Measurements from ENCODE around the gene REPIN1. TPM values are rescaled to one million over a fixed set of nuclear protein-coding genes. Genes with fewer than 3 reads are reported as not detected.

REPIN1 gene
- total RNA-seq, 1 experiment from 2014 or later, result 106 TPM

GRCh38 chr7:150415161-150416153, 46.8 kb downstream of the REPIN1 start:
- no peaks in the 10 kb centered on the region for H3K4me1 ChIP-seq (ENCODE audit: insufficient read depth, low read length)
- no peak overlapping the region for H3K4ac ChIP-seq (ENCODE audit: low read depth, low read length)
- no peaks in the 10 kb centered on the region for H3K79me2 ChIP-seq (ENCODE audit: insufficient read depth, low read length)
- no peak overlapping the region for H4K5ac ChIP-seq (ENCODE audit: insufficient read length, low read depth, low read length)
- no peaks in the 10 kb centered on the region for H3K79me1 ChIP-seq (ENCODE audit: insufficient read depth, low read depth, low read length, poor library complexity, severe bottlenecking)
- H4K20me1 ChIP-seq (ENCODE audit: control insufficient read depth, insufficient read depth, insufficient read length), result no peaks in the 10 kb centered on the region
- Mint-ChIP-seq H3K9me3 (no peaks in the 10 kb centered on the region; a peak in 2 of 5 replicates), H3K36me3 (ENCODE audit: insufficient read depth in 1 of 3, low read depth in 3 of 3) (peaks cover 2 to 21% (median 20%) of the 10 kb centered on the region in 3 experiments; a peak in 6 of 7 replicates), H3K4me1 (peaks cover 13 to 27% of the 10 kb centered on the region in 2 experiments), H3K4me3 (no peak overlapping the region), H3K27ac (no peak overlapping the region), H3K27me3 (ENCODE audit: low read depth) (peaks cover 4% of the 10 kb centered on the region)
- no peak overlapping the region for H3K23ac ChIP-seq (ENCODE audit: insufficient read length, low read depth, low read length)
- no peak overlapping the region for H3K27ac ChIP-seq (ENCODE audit: insufficient read length, low read depth, low read length)
- H2BK20ac ChIP-seq (ENCODE audit: low read depth, low read length, poor library complexity, severe bottlenecking), result no peak overlapping the region
- H3K23me2 ChIP-seq (ENCODE audit: insufficient read length, low read depth, low read length, poor library complexity, severe bottlenecking), result no peaks in the 10 kb centered on the region
- no peak overlapping the region for H2BK12ac ChIP-seq (ENCODE audit: insufficient read length, low read depth, low read length)
- no peak overlapping the region for H2BK15ac ChIP-seq (ENCODE audit: low read depth, low read length)
- no peak overlapping the region for H3K18ac ChIP-seq (ENCODE audit: insufficient read length, low read depth, low read length)
- no peak overlapping the region for H2BK120ac ChIP-seq (ENCODE audit: low read depth, low read length, poor library complexity, severe bottlenecking)
- no peak overlapping the region for H2BK5ac ChIP-seq (ENCODE audit: insufficient read length, low read length)
- H4K91ac ChIP-seq (ENCODE audit: insufficient read length, low read depth, low read length), result no peak overlapping the region
- H3K4me2 ChIP-seq (ENCODE audit: insufficient read depth, insufficient read length, low read length), result no peak overlapping the region
- H4K8ac ChIP-seq (replicated peaks; ENCODE audit: insufficient read length, low read depth, low read length), result no peak overlapping the region
- peak; percentile 8 for DNase-seq
- TF ChIP-seq CTCF (conservative IDR thresholded peaks at IDR 0.05), result no peak
- H3K56ac ChIP-seq (ENCODE audit: insufficient read length, low read depth, low read length), result no peak overlapping the region
- H2AFZ ChIP-seq (ENCODE audit: low read length), result no peak overlapping the region
- no peak overlapping the region for H3K14ac ChIP-seq (ENCODE audit: insufficient read depth, low read length)
- no CpG with 5 or more reads among the region's 19 CpGs for WGBS (ENCODE audit: extremely low coverage, insufficient read length, low lambda C conversion rate)
- H3K9me3 ChIP-seq (ENCODE audit: control insufficient read depth, low read depth, low read length), result no peaks in the 10 kb centered on the region
- H3K9ac ChIP-seq (ENCODE audit: extremely low read depth, insufficient read length, low read length), result no peak overlapping the region
- no peak overlapping the region for H3T11ph ChIP-seq (ENCODE audit: low read length)
- H2AK5ac ChIP-seq (ENCODE audit: insufficient read length, low read length), result no peak overlapping the region
- no peaks in the 10 kb centered on the region for H3K27me3 ChIP-seq (ENCODE audit: insufficient read depth, low read length)

Measured in H9 (cell line).